A549 treated with ZK216348 at 1 μM for 4 hours (cell line): ENCODE data around the gene ZNF831. TPM values are rescaled to one million over a fixed set of nuclear protein-coding genes. Genes with fewer than 3 reads are reported as not detected.

Source experiments
- total RNA-seq: library from RNA; stranded (reverse); fragments of 200-300 nt; extraction: Qiagen RNA extraction; gene quantifications from 5 replicates; pipeline ENCODE4 v1.2.3, GENCODE V29; 2022; ENCODE audit warnings: low read depth

ZNF831 gene
- not detected in 5 replicates for total RNA-seq

DNA sequence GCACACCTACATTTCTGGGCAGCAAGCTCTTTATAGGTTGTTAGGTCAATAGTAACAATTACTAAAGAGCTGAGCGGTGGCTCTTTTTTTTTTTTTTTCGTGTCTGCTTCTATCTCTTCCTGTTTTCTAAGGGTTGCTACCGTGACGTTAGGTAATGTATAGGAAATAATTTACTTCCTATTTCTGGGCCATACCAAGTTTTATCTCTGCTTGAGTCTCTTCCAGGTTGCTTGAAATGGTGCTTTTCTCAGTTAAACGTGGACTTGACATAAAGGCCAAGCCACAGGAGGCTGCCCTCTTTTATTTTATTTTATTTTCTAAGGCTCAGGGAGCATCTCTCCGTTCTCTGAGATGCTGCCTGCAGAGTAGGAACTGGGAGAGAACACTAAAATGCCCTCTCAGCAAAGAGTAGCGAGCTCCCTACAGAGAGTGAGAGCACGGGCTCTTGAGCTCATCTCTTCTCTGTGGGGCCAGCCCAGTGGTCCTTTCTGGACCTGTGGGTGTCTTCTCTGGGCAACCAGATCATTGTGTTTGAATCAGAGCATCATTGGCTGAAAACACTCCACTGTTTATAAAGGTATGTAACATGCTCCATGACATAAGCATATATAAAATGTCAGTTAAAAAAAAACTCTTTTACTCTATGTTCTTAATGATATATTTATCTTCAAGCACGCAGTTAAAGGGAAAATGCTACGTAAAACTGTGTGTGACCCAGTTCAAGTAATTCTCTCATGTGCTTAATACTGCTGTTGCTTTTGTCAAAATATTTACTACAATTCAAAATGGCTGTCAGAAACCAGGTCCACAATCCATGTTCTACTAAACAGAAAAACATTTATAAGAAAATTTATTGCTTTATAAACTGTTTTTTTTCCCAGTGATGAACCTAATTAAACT is at the start of gene ZNF831:
TSS of gene ZNF831 (plus strand) at position 191 of the 900 bp plus-strand sequence. CDS start 27,199 bp downstream, outside the sequence.

GRCh38 chr20:59300333-59301081 is 136.9 kb downstream of the ZNF831 start, which contains the start of gene EDN3:
Gene EDN3 (plus strand): TSS chr20:59300611. CDS start chr20:59300813, 202 bp downstream.

Other genes starting within 250 kb of the ZNF831 start
- 41.1 to 49.6 TPM (median 46.2 TPM) in 5 replicates for gene NELFCD, start 182.6 kb upstream of the ZNF831 start, total RNA-seq
- 131 to 201 TPM (median 187 TPM) in 5 replicates for gene CTSZ, start 156.6 kb upstream of the ZNF831 start, total RNA-seq
- gene TUBB1, start 144.4 kb upstream of the ZNF831 start, total RNA-seq, result not detected in 5 replicates
- gene ATP5F1E, start 131.5 kb upstream of the ZNF831 start, total RNA-seq, result 83.2 to 171 TPM (median 93.9 TPM) in 5 replicates
- gene PRELID3B, start 121.0 kb upstream of the ZNF831 start, total RNA-seq, result 47.8 to 88.5 TPM (median 63.0 TPM) in 5 replicates
- 1.3 to 1.8 TPM (median 1.7 TPM) in 5 replicates for gene EDN3, start 136.8 kb downstream of the ZNF831 start, total RNA-seq